ENCODE measurements around the gene RCHY1. TPM values are rescaled to one million over a fixed set of nuclear protein-coding genes. Genes with fewer than 3 reads are reported as not detected.
A peak's percentile ranks its signal among the peaks of the same experiment; 100 is the strongest.

The RCHY1 gene
- total RNA-seq: 20.3 and 25.9 TPM in 2 replicates

GRCh38 chr4:75514131-75514948 is at the start of gene RCHY1, which contains the start of gene THAP6:
Gene RCHY1, minus strand, starts transcription at chr4:75514403. Its CDS starts 117 bp downstream, at chr4:75514286.
Gene THAP6, plus strand, starts transcription at chr4:75514473. Its CDS starts 980 bp downstream, at chr4:75515453.
- TF ChIP-seq CTCF (IDR thresholded peaks at IDR 0.05; ENCODE audit: insufficient read depth, low read length, poor library complexity, severe bottlenecking): no peak
- Histone ChIP-seq H3K4me3 (ENCODE audit: low read depth, low read length) (peak within 1 kb of the TSS; percentile 63), H3K36me3 (ENCODE audit: control insufficient read depth, insufficient read depth, low read length) (no peaks in the 10 kb centered on the region), H3K27me3 (ENCODE audit: control insufficient read depth, insufficient read depth, low read length) (no peaks in the 10 kb centered on the region)
- peak; percentile 85 for DNase-seq (ENCODE audit: low read depth)

DNA sequence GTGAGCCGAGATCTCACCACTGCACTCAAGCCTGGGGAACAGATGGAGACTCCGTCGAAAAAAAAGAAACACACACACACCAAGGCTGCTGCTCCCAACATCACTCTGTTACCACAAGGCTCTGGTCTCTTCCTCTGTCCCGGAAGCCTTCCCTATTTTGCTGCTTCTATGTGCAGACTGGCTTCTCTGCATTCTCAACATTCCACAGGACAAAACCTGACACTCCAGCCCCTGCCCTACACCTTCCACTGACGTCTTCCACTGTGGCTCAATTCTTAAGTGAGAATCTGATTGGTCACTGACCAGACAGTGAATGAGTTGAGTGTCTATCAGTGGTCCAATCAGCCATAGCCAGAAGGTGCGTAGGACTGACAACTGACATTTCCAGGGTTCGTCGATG is 47.6 kb upstream of the RCHY1 start:
- no peak overlapping the region for H3K4me3 ChIP-seq (ENCODE audit: low read depth, low read length)
- no peak for DNase-seq (ENCODE audit: low read depth)
- no peaks in the 10 kb centered on the region for H3K27me3 ChIP-seq (ENCODE audit: control insufficient read depth, insufficient read depth, low read length)
- H3K36me3 ChIP-seq (ENCODE audit: control insufficient read depth, insufficient read depth, low read length): no peaks in the 10 kb centered on the region
- TF ChIP-seq CTCF (IDR thresholded peaks at IDR 0.05; ENCODE audit: insufficient read depth, low read length, poor library complexity, severe bottlenecking): no peak

DNA sequence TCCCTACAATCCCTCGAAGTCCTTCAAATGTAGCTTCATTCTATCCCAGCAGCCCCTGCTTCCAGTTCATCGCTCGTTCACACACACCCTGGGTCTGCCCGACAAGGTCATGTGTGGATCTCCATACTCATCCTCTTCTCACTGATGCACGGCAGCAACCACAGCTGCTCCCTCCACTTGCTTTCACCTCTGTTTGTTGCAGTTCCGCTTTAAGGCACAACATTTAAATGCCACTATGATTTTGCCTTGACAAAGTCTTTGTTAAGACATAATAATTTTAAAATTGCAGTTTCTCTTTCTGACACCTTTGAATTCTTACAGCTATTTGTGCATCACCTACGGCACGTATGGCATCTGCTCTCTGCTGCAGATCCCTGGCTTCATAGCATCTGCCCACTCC is 43.5 kb upstream of the RCHY1 start:
- Histone ChIP-seq H3K4me3 (ENCODE audit: low read depth, low read length) (no peak overlapping the region), H3K27me3 (ENCODE audit: control insufficient read depth, insufficient read depth, low read length) (no peaks in the 10 kb centered on the region), H3K36me3 (ENCODE audit: control insufficient read depth, insufficient read depth, low read length) (no peaks in the 10 kb centered on the region)
- no peak for DNase-seq (ENCODE audit: low read depth)
- TF ChIP-seq CTCF (IDR thresholded peaks at IDR 0.05; ENCODE audit: insufficient read depth, low read length, poor library complexity, severe bottlenecking): no peak

DNA sequence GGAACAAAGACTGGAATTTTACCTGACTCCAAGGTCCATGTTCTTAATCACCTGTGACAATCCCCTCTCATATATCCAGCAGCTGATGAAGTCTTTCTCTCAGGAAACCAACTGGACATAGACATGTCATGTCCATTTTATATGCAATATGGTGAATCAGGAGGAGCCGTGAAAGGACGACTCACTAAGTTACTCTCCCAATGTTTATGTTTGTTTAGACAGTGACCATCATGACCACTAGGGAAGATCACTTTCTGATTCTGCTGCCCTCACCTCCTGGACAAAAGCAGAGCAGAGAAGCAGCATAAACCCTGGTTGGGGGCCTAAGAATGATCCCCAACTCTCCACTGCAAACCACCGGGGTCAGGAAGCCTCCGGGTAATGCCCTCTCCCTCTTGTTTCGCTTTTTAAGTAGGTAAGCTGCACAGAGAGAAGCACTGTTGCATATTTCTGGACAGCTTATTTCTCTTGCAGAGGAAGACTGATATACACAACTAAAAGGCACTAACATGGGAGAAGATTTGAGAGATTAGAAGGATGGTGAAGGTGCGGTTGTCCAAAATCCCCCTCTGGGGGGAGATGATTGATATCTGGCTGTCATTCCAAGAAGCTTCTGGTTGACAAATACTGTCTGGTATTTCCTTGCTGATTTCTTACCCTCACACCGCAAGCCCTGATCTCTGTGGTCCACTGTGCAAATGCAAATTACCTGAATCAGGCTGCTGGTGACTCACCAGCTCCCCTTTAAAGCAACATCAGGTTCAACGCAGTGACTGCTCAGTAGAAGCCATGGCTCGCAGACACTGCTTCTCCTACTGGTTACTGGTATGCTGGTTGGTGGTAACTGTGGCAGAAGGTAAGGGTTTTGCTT is 41.3 kb upstream of the RCHY1 start, which contains the start of gene ODAPH:
TSS of gene ODAPH (plus strand) at position 773 of the 871 bp plus-strand sequence. CDS start at position 790, 17 bp downstream.
- no peaks in the 10 kb centered on the region for H3K36me3 ChIP-seq (ENCODE audit: control insufficient read depth, insufficient read depth, low read length)
- H3K27me3 ChIP-seq (ENCODE audit: control insufficient read depth, insufficient read depth, low read length): no peaks in the 10 kb centered on the region
- DNase-seq (ENCODE audit: low read depth): peak; percentile 90
- peak within 1 kb of the TSS; percentile 8 for H3K4me3 ChIP-seq (ENCODE audit: low read depth, low read length)
- TF ChIP-seq CTCF (IDR thresholded peaks at IDR 0.05; ENCODE audit: insufficient read depth, low read length, poor library complexity, severe bottlenecking): peak; percentile 3

- TF ChIP-seq CTCF (IDR thresholded peaks at IDR 0.05; ENCODE audit: insufficient read depth, low read length, poor library complexity, severe bottlenecking): no peak
- H3K36me3 ChIP-seq (ENCODE audit: control insufficient read depth, insufficient read depth, low read length): no peaks in the 10 kb centered on the region
- DNase-seq (ENCODE audit: low read depth): no peak
- no peak overlapping the region for H3K4me3 ChIP-seq (ENCODE audit: low read depth, low read length)
- no peaks in the 10 kb centered on the region for H3K27me3 ChIP-seq (ENCODE audit: control insufficient read depth, insufficient read depth, low read length)
Measured at GRCh38 chr4:75552452-75552851, 38.2 kb upstream of the RCHY1 start.

All from kidney epithelial cell (primary cell).